Measurements from ENCODE around the gene PERCC1. TPM values are rescaled to one million over a fixed set of nuclear protein-coding genes. Genes with fewer than 3 reads are reported as not detected.

PERCC1 gene
- total RNA-seq, 2 experiments from 2014 or later = not detected

DNA sequence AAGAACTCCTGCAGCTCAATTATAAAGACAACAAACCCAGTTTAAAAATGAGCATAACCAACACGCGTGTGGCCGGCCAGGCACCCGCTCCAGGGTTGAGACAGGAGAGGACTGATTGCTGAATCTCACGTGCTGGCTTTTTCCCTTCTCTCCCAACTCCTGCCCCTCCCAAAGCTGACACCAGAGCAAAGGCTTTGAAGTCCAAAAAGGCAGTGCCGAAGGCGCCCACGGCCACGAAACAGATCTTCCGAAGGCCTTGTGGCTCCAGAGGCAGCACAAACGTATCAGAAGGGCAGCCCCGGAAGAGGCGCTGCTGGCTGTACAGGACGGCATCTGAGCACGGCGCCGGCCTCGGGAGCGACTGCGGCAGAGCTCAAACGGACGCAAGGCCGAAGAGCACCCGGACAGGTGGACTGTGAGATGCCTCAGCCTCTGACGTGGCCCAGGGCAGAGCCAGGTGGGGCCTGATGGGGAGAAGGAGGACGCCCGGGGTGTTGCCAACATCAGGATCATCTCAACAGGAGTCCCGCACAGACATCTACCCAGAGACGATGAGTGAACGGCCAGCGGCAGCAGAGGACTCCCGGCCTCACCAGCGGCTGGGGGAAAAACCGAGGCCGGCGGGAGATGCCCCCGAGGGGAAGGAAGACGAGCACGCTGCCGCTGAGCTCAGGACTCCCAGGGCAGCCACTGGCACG is 33.5 kb downstream of the PERCC1 start:
- Histone ChIP-seq H3K4me2 (ENCODE audit: low read length) (no peak overlapping the region), H3K4me3 (ENCODE audit: low read depth, low read length, poor library complexity, severe bottlenecking) (no peak overlapping the region), H3K79me2 (ENCODE audit: insufficient read depth, low read depth, low read length) (no peaks in the 10 kb centered on the region), H4K20me1 (ENCODE audit: insufficient read depth, low read length) (no peaks in the 10 kb centered on the region), H3K4me1 (ENCODE audit: insufficient read depth, low read length, poor library complexity, severe bottlenecking) (peaks cover 1% of the 10 kb centered on the region), H3K9me2 (ENCODE audit: insufficient read depth, low read length) (no peaks in the 10 kb centered on the region), H3K9me3 (ENCODE audit: low read length) (no peaks in the 10 kb centered on the region), H2AFZ (ENCODE audit: low read length) (no peak overlapping the region), H3K27ac (ENCODE audit: low read depth, low read length, poor library complexity, severe bottlenecking) (no peak overlapping the region), H3K36me3 (ENCODE audit: insufficient read depth, low read length) (peaks cover 9% of the 10 kb centered on the region; the same call in 1 of the 2 replicates)
- DNase-seq (ENCODE audit: low spot score) = no peak
- ChIA-PET CTCF (ENCODE audit: unreplicated experiment) (no interaction called here), POLR2A (no interaction called here)
- no peak for TF ChIP-seq EZH2phosphoT487 (IDR thresholded peaks at IDR 0.05; ENCODE audit: borderline replicate concordance, low read depth, low read length)
- TF ChIP-seq, protein P1, sequence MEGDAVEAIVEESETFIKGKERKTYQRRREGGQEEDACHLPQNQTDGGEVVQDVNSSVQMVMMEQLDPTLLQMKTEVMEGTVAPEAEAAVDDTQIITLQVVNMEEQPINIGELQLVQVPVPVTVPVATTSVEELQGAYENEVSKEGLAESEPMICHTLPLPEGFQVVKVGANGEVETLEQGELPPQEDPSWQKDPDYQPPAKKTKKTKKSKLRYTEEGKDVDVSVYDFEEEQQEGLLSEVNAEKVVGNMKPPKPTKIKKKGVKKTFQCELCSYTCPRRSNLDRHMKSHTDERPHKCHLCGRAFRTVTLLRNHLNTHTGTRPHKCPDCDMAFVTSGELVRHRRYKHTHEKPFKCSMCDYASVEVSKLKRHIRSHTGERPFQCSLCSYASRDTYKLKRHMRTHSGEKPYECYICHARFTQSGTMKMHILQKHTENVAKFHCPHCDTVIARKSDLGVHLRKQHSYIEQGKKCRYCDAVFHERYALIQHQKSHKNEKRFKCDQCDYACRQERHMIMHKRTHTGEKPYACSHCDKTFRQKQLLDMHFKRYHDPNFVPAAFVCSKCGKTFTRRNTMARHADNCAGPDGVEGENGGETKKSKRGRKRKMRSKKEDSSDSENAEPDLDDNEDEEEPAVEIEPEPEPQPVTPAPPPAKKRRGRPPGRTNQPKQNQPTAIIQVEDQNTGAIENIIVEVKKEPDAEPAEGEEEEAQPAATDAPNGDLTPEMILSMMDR (conservative IDR thresholded peaks at IDR 0.05; ENCODE audit: low read length) = no peak
- no TSS peak for BruUV-seq (replicated peaks)
- intact Hi-C loops (cut with micrococcal nuclease; ENCODE audit: unreplicated experiment) = no loop called here

DNA sequence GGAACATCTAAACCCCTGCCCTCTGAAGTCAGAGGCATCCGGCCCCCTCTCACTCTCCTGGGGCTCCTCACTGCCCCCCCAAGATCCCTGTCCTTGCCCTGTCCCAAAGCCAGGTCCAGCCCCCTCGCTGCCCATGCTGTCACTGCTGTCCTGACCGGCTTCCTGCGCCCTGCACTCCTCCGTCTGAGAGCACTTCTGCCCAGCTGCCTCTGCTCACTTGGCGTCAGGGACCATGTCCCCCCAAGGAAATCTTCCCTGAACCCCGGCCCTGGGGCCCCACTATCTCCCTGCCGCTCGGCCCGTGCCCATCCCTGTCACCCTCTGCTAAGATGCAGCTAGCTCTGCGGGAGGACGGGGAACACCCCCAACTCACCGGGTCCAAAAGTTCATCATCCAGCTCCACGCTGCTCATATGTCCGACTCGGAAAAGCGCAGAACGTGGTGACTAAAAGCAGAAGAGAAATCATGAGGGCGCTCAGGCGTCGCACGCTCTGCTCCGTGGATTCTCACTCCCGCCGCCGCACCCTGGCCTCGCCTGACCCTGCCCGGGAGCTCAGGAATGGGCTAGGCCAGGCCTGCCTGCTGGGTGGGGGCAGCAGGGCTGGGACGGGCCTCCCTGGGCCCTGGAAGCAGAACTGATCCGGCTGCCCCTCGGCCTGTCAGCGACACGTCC is 34.2 kb downstream of the PERCC1 start:
- CTCF ChIA-PET (ENCODE audit: unreplicated experiment) = no interaction called here
- no peaks in the 10 kb centered on the region for H3K9me2 ChIP-seq (ENCODE audit: insufficient read depth, low read length)
- no peak overlapping the region for H3K4me2 ChIP-seq (ENCODE audit: low read length)
- BruUV-seq (replicated peaks) = no TSS peak
- H3K4me1 ChIP-seq (ENCODE audit: insufficient read depth, low read length, poor library complexity, severe bottlenecking) = no peaks in the 10 kb centered on the region
- no peak overlapping the region for H3K4me3 ChIP-seq (ENCODE audit: low read depth, low read length, poor library complexity, severe bottlenecking)
- H3K9me3 ChIP-seq (ENCODE audit: low read length) = no peaks in the 10 kb centered on the region
- H3K36me3 ChIP-seq (ENCODE audit: insufficient read depth, low read length) = peaks cover 9% of the 10 kb centered on the region; the same call in 1 of the 2 replicates
- intact Hi-C loops (cut with micrococcal nuclease; ENCODE audit: unreplicated experiment) = no loop called here
- H2AFZ ChIP-seq (ENCODE audit: low read length) = no peak overlapping the region
- no peak overlapping the region for H3K27ac ChIP-seq (ENCODE audit: low read depth, low read length, poor library complexity, severe bottlenecking)
- no peak for DNase-seq (ENCODE audit: low spot score)
- no peak for TF ChIP-seq EZH2phosphoT487 (IDR thresholded peaks at IDR 0.05; ENCODE audit: borderline replicate concordance, low read depth, low read length)
- TF ChIP-seq, protein P1 (conservative IDR thresholded peaks at IDR 0.05; ENCODE audit: low read length) = no peak
- no peaks in the 10 kb centered on the region for H3K79me2 ChIP-seq (ENCODE audit: insufficient read depth, low read depth, low read length)
- no peaks in the 10 kb centered on the region for H4K20me1 ChIP-seq (ENCODE audit: insufficient read depth, low read length)
- POLR2A ChIA-PET = no interaction called here

DNA sequence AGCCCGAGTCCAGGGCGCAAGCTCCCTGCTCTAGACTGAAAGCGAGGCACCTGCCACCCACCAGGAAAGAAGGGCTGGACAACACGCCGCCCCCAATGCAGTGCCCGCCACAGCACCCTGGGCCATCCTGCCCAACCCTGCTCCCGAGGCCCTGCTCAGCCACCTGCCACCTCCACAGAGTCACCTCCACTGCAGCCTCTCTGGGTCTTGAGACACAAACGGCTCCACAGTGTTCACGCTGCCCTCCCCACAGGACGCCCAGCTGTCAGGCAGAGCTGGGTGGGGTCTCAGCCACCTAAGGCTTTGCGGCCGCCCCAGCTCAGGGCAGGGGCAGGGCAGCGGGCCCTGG is 34.7 kb downstream of the PERCC1 start:
- H3K9me2 ChIP-seq (ENCODE audit: insufficient read depth, low read length) = no peaks in the 10 kb centered on the region
- no peak overlapping the region for H2AFZ ChIP-seq (ENCODE audit: low read length)
- no peaks in the 10 kb centered on the region for H4K20me1 ChIP-seq (ENCODE audit: insufficient read depth, low read length)
- H3K9me3 ChIP-seq (ENCODE audit: low read length) = no peaks in the 10 kb centered on the region
- H3K79me2 ChIP-seq (ENCODE audit: insufficient read depth, low read depth, low read length) = no peaks in the 10 kb centered on the region
- BruUV-seq (replicated peaks) = no TSS peak
- H3K4me2 ChIP-seq (ENCODE audit: low read length) = no peak overlapping the region
- TF ChIP-seq, protein P1 (conservative IDR thresholded peaks at IDR 0.05; ENCODE audit: low read length) = no peak
- no peak for TF ChIP-seq EZH2phosphoT487 (IDR thresholded peaks at IDR 0.05; ENCODE audit: borderline replicate concordance, low read depth, low read length)
- no peak for DNase-seq (ENCODE audit: low spot score)
- H3K36me3 ChIP-seq (ENCODE audit: insufficient read depth, low read length) = peaks cover 5% of the 10 kb centered on the region; the same call in 1 of the 2 replicates
- intact Hi-C loops (cut with micrococcal nuclease; ENCODE audit: unreplicated experiment) = no loop called here
- H3K27ac ChIP-seq (ENCODE audit: low read depth, low read length, poor library complexity, severe bottlenecking) = no peak overlapping the region
- POLR2A ChIA-PET = no interaction called here
- CTCF ChIA-PET (ENCODE audit: unreplicated experiment) = no interaction called here
- no peaks in the 10 kb centered on the region for H3K4me1 ChIP-seq (ENCODE audit: insufficient read depth, low read length, poor library complexity, severe bottlenecking)
- no peak overlapping the region for H3K4me3 ChIP-seq (ENCODE audit: low read depth, low read length, poor library complexity, severe bottlenecking)

All from OCI-LY7 (cell line).